Hepatocyte (in vitro differentiated cells): ENCODE data around the gene HOXC11. TPM values are rescaled to one million over a fixed set of nuclear protein-coding genes. Genes with fewer than 3 reads are reported as not detected.

Source experiments
- DNase-seq: peaks from one replicate; pipeline ENCODE4 v3.0.0-alpha.2; 2016; ENCODE audit warnings: low spot score
- H2AFZ ChIP-seq: fragments of 200-600 bp; sonication (generic); 2 replicates; pipeline ENCODE4 v1.6.0; 2016; ENCODE audit warnings: antibody characterized with exemption, mild to moderate bottlenecking
- H3K27ac ChIP-seq: fragments of 200-600 bp; sonication (generic); 2 replicates; pipeline ENCODE4 v1.5.1; 2016; ENCODE audit warnings: mild to moderate bottlenecking
- H3K27me3 ChIP-seq: fragments of 200-600 bp; sonication (generic); 2 replicates; pipeline ENCODE4 v1.6.1; 2016
- H3K36me3 ChIP-seq: fragments of 200-600 bp; sonication (generic); replicated peaks from 2 replicates; pipeline ENCODE4 v1.5.1; 2016; ENCODE audit warnings: low read depth; ENCODE audit not compliant: insufficient read depth
- H3K4me1 ChIP-seq: fragments of 200-600 bp; sonication (generic); 2 replicates; pipeline ENCODE4 v1.5.1; 2016; ENCODE audit warnings: mild to moderate bottlenecking, moderate library complexity; ENCODE audit not compliant: insufficient read depth
- H3K4me2 ChIP-seq: fragments of 200-600 bp; sonication (generic); 2 replicates; pipeline ENCODE4 v1.6.0; 2016
- H3K4me3 ChIP-seq: fragments of 200-600 bp; sonication (generic); 2 replicates; pipeline ENCODE4 v1.5.1; 2016; ENCODE audit warnings: mild to moderate bottlenecking
- H3K79me2 ChIP-seq: fragments of 200-600 bp; sonication (generic); 2 replicates; pipeline ENCODE4 v1.6.0; 2017; ENCODE audit warnings: mild to moderate bottlenecking
- H3K9me2 ChIP-seq: fragments of 200-600 bp; sonication (generic); replicated peaks from 2 replicates; pipeline ENCODE4 v1.6.0; 2017; ENCODE audit warnings: mild to moderate bottlenecking; ENCODE audit not compliant: insufficient read depth
- H3K9me3 ChIP-seq: fragments of 200-600 bp; sonication (generic); 2 replicates; pipeline ENCODE4 v1.5.1; 2016; ENCODE audit warnings: low read depth, mild to moderate bottlenecking
- H4K20me1 ChIP-seq: fragments of 200-600 bp; sonication (generic); 2 replicates; pipeline ENCODE4 v1.6.0; 2016; ENCODE audit warnings: mild to moderate bottlenecking; ENCODE audit not compliant: insufficient read depth, poor library complexity, severe bottlenecking
- CTCF ChIP-seq: fragments of 200-600 bp; sonication (generic); IDR thresholded peaks from 2 replicates; pipeline ENCODE4 v1.5.1; 2016; ENCODE audit warnings: antibody characterized with exemption, mild to moderate bottlenecking; ENCODE audit not compliant: poor library complexity
- EZH2 ChIP-seq: fragments of 200-600 bp; sonication (generic); IDR thresholded peaks from 2 replicates; pipeline ENCODE4 v1.6.1; 2016; ENCODE audit warnings: antibody characterized with exemption, mild to moderate bottlenecking, borderline replicate concordance
- EZH2phosphoT487 ChIP-seq: fragments of 200-600 bp; sonication (generic); IDR thresholded peaks from one replicate; pipeline ENCODE4 v1.6.1; 2018; ENCODE audit warnings: antibody characterized with exemption, mild to moderate bottlenecking, low read depth, moderate library complexity; ENCODE audit not compliant: unreplicated experiment, severe bottlenecking
- WGBS: methylation state at CpG from one replicate; pipeline ENCODE4 v1.1.6; 2016; ENCODE audit warnings: low lambda C conversion rate; ENCODE audit errors: missing lambda C conversion rate; 5-methylcytosine and 5-hydroxymethylcytosine counted together
- polyA plus RNA-seq: library from polyadenylated mRNA; unstranded; fragments of >200 nt; fragmentation: Nextera tagmentation; extraction: Ambion mirVana; gene quantifications from 2 replicates; pipeline ENCODE4 v1.2.1, GENCODE V29; 2016
- total RNA-seq: library from RNA; depleted of rRNA; stranded (reverse); fragments of >200 nt; gene quantifications from 2 replicates; pipeline ENCODE4 v1.2.3, GENCODE V29; 2014

HOXC11 gene
- total and polyA plus RNA-seq, 2 experiments from 2014 or later = 0.63 to 1.3 TPM

- Histone ChIP-seq H2AFZ (no peak overlapping the region), H3K9me2 (no peaks in the 10 kb centered on the region), H3K9me3 (no peaks in the 10 kb centered on the region), H3K4me2 (no peak overlapping the region), H3K79me2 (no peaks in the 10 kb centered on the region), H4K20me1 (no peaks in the 10 kb centered on the region), H3K4me1 (no peaks in the 10 kb centered on the region), H3K36me3 (no peaks in the 10 kb centered on the region), H3K27ac (no peak overlapping the region), H3K4me3 (no peak overlapping the region), H3K27me3 (peaks cover 100% of the 10 kb centered on the region)
- TF ChIP-seq EZH2 (no peak), EZH2phosphoT487 (no peak), CTCF (no peak)
- 55% methylated on average over 4 of the region's 4 CpGs for WGBS
- no peak for DNase-seq
These were observed 40.9 kb upstream of the HOXC11 start for GRCh38 chr12:53931844-53932581.

DNA sequence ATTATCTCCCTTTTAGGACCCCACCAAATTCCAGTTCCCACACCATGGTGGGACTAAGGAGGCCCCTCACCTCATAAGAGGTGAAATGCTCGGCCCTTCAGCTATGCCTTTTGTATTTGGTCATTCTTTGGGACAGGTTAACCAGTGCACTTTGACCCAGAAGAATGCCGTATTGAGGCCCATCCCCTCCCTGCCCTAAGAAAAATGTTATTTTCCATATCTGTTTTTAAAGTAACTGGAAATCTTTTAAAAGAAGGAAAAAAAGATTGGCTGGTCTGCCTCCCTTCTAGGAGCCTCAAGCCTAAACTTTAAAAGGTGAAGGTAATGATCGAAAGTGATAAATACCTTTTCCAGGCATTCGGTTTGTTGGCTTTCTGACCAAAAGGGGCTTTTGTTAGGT, 40.0 kb upstream of the HOXC11 start:
- H2AFZ ChIP-seq = no peak overlapping the region
- no peaks in the 10 kb centered on the region for H3K36me3 ChIP-seq
- 53% methylated on average over 4 of the region's 4 CpGs for WGBS
- peaks cover 100% of the 10 kb centered on the region for H3K27me3 ChIP-seq
- H3K79me2 ChIP-seq = no peaks in the 10 kb centered on the region
- H4K20me1 ChIP-seq = no peaks in the 10 kb centered on the region
- H3K9me3 ChIP-seq = no peaks in the 10 kb centered on the region
- H3K4me3 ChIP-seq = no peak overlapping the region
- no peak for DNase-seq
- TF ChIP-seq EZH2phosphoT487 = no peak
- no peak for TF ChIP-seq EZH2
- H3K4me2 ChIP-seq = no peak overlapping the region
- H3K4me1 ChIP-seq = no peaks in the 10 kb centered on the region
- no peak overlapping the region for H3K27ac ChIP-seq
- no peaks in the 10 kb centered on the region for H3K9me2 ChIP-seq

GRCh38 chr12:53935383-53936341, 37.3 kb upstream of the HOXC11 start:
- Histone ChIP-seq H3K27ac (no peak overlapping the region), H3K9me2 (no peaks in the 10 kb centered on the region), H3K9me3 (no peaks in the 10 kb centered on the region), H3K27me3 (peaks cover 100% of the 10 kb centered on the region), H3K4me2 (peak overlapping the region; percentile 69), H3K4me1 (no peaks in the 10 kb centered on the region), H2AFZ (no peak overlapping the region), H4K20me1 (no peaks in the 10 kb centered on the region), H3K36me3 (no peaks in the 10 kb centered on the region), H3K4me3 (no peak overlapping the region), H3K79me2 (no peaks in the 10 kb centered on the region)
- no peak for DNase-seq
- no peak for TF ChIP-seq CTCF
- TF ChIP-seq EZH2 = peak; percentile 89
- peak; percentile 33 for TF ChIP-seq EZH2phosphoT487
- WGBS = 11% methylated on average over 48 of the region's 49 CpGs

DNA sequence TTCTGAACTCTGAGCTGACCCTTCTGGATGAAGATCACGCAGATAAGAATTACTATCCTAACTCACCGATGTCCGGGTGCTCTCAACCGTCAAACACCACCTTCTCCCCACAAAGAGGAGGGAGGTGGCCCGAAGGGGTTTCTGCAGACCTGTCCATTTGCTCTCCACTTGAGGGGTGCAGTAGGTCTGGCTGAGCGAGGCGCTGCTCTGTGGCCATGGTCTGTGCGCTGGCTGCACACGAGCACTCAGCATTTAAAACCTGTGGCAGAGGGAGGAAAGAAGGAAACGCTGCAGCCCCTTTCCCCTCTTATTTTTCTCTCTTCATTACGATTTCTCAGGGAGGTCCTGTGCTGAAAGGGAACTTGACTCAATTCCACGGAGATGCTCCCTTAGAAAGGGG, 35.8 kb upstream of the HOXC11 start:
- no peak for TF ChIP-seq EZH2
- TF ChIP-seq EZH2phosphoT487 = no peak
- TF ChIP-seq CTCF = no peak
- H3K79me2 ChIP-seq = no peaks in the 10 kb centered on the region
- H4K20me1 ChIP-seq = no peaks in the 10 kb centered on the region
- no peak overlapping the region for H2AFZ ChIP-seq
- no peak overlapping the region for H3K27ac ChIP-seq
- H3K4me2 ChIP-seq = no peak overlapping the region
- H3K36me3 ChIP-seq = no peaks in the 10 kb centered on the region
- peaks cover 100% of the 10 kb centered on the region for H3K27me3 ChIP-seq
- no peak for DNase-seq
- H3K9me2 ChIP-seq = no peaks in the 10 kb centered on the region
- no peaks in the 10 kb centered on the region for H3K9me3 ChIP-seq
- H3K4me1 ChIP-seq = no peaks in the 10 kb centered on the region
- 42% methylated on average over 12 of the region's 12 CpGs for WGBS
- no peak overlapping the region for H3K4me3 ChIP-seq
